ENCODE results near the gene KIF16B.

KIF16B gene

DNA sequence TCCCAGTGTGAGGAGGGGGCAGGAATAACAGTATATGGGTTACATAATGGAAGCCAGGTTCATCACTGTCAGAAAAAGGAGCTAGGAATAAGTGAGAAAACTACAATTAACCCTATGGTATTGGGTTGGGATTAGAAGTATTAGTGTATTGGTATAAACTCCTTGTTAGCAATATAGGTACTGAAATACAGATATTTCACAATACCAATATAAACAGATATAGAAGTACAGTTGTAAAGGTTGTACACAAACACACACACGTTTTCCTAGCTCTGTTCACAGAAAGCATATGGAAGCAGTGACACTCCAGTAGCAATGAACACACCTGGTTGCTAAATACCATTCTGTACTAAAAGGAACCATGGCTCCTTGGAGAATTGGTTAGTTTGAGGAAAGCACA, 148.5 kb downstream of the KIF16B start:
- DNase-seq = no peak

GRCh38 chr20:16423311-16424212, 149.7 kb downstream of the KIF16B start:
- DNase-seq = no peak

DNA sequence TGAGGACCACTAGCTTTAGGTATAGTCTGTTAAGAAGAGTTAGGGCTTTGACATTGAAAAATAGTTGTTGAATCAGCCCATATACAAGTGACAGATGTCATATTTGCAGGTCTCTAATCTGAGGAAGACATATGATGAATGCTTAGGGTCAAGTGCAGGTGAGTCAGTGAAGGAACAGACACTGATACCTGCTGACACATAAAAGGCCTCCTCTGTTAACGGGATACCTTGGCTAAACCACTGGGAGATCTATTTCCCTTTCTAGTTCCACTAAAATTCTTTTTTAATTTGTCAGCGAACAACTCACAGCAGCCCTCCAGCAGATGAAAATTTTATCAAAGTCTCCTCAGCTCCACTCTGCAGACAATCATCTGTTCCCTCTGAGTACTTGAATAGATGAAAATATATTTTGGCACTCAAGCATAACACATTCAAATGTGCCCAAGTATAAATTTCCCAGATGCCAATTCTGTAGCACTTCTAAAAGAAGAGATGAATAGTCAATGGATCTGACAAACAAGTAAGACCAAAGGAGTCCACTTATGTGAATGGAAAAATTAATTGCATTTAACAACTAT, 154.0 kb downstream of the KIF16B start:
- no peak for DNase-seq

GRCh38 chr20:16418616-16419015, 154.6 kb downstream of the KIF16B start:
- no peak for DNase-seq

GRCh38 chr20:16417001-16417400, 156.2 kb downstream of the KIF16B start:
- no peak for DNase-seq

DNA sequence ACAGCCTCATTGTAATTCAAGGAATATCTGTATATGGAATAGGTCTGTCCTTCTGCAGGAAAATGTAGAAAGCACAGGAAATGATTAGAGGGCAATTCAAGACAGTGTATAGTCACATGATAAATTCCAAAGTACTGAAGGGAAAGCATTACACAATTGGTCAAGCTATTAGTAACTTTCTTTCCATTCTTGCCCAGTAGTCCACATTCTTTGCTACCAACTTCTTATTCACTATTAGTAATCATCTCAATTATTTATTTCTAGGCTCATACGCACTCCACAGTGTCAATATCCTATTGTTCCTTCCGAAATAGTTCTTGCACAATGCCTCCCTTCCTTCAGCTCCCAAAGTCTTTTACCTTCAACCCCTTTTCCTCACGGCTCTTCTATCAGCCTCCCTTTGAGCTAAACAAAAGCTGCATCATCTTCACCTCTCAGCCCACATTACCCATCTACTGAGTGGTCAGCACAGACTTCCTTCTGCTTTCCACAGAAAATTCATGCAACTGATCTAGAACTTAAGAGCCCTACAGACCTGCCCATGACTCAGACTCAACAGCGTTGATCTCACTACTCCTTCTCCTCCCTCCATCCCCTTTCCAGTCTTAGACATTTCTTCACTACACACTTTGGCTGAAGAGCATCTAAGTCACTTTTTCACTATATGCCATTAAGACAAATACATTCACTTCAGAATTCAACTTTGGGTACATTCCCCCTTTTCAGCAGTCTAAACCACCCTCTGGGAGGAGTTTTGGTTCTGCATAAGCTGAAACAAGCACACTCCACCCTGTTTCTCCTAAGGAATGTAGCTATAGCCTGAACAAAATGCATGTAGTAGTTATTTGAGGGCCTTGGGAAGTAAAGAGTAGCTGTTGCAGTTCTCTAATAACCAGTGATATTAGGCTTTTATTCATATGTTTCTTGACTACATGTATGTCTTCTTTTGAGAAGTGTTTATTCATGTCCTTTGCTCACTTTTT, 157.9 kb downstream of the KIF16B start:
- DNase-seq = no peak

- no peak for DNase-seq
Measured at GRCh38 chr20:16412906-16413305, 160.3 kb downstream of the KIF16B start.

DNA sequence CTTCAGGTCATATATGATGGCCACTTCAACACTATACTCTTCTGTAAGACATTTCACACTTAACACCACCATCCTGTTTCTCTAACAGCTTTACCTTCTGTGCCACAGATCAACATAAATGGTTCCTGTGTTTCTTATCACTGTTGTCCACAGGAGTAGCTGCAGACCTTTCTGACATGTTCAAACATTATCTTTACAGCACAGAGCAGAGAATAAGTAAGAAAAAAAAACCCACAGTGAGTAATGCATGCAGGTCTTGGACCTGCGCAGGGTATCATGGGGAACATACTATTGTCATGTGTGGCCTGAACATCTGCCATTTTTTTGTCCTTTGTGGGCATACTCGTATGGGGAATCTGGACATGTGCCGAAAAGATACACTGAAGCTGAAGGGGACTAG, 161.9 kb downstream of the KIF16B start:
- no peak for DNase-seq

DNA sequence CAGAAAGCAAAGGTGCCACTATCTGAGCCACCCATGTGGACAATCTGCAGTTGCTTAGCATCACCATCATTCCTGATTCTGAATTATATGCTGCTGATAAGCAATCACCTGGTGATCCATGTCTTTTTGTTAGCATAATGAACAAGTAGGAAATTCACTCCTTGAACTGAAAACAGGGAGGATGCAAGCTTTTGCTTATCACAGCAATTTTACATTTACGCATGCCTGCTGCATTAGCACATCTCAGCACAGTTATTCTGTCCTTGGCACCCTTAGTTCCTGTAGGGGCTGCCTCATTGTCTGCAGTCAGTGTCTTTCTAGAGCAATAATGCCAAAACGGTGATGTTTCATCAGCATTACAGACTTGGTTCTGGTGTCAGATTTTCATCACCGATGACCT, 162.6 kb downstream of the KIF16B start:
- DNase-seq = no peak

DNA sequence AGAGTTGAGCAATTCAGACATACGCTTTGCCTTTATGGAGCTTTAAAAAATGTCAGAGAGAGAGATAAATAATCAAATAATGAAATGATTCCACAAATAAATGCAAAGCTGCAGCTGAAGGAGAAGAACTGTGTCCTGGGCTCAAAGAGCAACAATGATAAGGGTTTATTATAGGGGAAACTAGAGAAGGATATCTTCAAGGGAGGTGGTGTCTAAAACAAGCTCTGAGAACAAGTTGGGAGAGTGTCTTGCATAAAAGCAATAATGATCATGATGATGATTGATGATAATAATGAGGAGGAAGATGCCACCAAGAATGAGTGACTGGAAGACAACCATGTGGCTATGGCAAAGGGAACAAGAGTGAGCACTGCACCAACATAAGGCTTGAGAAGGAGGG, 164.3 kb downstream of the KIF16B start:
- DNase-seq = no peak

DNA sequence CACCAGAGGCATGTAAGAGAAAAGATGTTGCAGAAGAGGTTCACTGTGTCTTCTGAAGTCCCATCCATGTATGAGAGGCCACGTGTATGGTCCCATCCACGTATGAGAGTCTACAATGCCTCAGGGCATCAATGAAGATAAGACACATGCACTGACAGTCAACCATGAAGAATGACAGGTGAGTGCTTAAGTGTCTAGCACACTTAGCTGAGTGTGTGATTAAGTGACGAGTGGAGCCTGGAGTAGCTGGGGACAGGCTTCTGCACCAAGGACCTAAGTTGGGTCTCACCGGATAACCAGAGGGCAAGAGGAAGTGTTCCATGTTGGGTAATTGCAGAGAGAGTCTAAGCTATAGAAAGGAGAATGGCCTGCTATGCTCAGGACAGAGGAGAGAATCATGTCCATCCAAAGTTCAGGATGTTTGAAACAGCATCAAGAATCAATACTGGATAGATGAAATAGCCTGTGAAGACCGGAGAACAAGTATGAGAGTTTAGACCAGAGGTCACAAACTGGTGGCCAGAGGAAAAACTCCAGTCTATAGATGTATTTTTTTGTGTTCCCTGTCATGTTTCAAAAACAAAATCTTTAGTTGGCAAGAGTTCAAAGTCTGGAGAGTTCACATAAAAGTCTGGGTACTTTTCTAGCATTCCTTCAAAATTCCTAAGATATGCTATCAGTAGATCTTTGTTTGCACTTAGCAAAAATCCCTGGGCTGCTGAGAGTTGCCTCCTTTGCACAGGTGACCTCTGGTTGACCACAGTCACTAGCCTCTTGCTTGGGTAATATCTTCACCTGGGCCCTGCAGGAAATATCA, 165.8 kb downstream of the KIF16B start:
- no peak for DNase-seq

- DNase-seq = no peak
Measured at GRCh38 chr20:16405254-16405653, 168.0 kb downstream of the KIF16B start.

DNA sequence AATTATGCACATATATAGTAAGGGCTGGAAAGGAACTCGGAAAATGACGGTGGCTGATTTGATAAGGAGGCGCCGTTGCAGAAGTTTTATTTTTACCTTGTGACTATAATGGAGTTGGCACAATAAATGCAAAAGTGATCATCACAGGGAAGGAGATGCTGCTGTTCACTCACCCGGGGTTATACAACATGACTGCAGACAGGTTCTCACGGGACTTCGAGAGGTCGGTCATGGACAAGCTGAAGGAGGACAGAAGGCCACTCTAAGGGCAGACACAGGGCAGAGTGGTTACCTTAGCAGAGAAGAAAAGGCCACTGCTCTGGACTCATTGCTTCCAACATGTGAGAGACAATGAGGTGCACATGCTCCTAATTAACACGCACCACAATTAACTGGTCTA, 168.6 kb downstream of the KIF16B start:
- DNase-seq = no peak

- no peak for DNase-seq
Measured at GRCh38 chr20:16404171-16404570, 169.1 kb downstream of the KIF16B start.

DNA sequence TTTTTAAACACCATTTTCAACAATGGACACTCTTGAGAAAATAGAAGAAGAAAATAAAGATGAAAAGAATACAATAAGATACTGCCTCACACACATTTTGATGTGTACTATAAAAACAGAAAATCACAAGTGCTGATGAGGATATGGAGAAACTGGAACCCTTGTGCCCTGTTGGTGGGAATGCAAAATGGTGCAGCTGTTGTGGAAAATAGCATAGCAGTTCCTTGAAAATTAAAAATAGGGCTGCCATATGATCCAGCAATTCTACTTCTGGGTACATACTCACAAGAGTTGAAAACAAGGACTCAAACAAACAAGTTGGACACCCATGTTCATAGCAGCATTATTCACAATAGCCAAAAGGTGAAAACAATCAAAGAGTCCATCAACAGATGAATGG, 173.0 kb downstream of the KIF16B start:
- no peak for DNase-seq

GRCh38 chr20:16399801-16400200, 173.4 kb downstream of the KIF16B start:
- DNase-seq = no peak

GRCh38 chr20:16397086-16397485, 176.2 kb downstream of the KIF16B start:
- DNase-seq = no peak

GRCh38 chr20:16395366-16395765, 177.9 kb downstream of the KIF16B start:
- DNase-seq = no peak

GRCh38 chr20:16394784-16395183, 178.5 kb downstream of the KIF16B start:
- DNase-seq = no peak

GRCh38 chr20:16393836-16394235, 179.4 kb downstream of the KIF16B start:
- DNase-seq = no peak

DNA sequence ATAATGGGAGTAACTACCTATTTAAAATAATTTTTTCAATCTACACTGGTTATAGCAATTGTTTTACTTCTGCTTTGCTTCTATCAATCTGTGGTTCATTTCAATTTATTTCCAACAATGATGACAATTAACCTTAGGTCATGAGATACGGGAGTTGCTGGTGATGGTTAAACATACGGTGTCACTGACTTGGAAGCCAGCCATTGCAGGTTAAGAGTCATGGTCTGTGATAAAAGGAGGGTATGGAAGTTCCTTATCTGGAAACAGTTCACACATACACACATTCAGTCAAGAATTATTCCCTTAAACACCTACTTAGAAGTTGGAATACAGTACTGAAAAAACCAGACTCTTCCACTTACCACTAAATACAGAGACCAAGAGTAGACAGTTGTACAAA, 180.0 kb downstream of the KIF16B start:
- DNase-seq = no peak

DNA sequence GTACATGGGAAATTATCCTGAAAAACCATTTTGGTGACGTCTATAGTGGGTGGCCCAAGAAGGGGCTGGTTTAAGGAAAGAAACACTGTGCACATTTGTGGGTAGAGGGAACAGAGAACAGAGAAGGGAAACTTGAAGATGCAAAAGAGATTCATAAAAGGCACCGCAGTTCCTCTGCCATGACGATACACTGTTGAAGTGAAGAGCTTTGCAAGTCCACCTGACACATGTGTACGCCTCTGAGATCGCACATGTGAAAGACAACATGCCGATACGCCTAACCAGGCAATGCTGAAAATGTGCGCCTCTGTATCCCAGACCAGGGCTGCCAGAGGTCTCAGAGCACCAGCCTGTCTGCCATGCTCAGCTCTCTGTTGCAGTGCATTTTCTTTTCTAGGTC, 180.9 kb downstream of the KIF16B start:
- no peak for DNase-seq

DNA sequence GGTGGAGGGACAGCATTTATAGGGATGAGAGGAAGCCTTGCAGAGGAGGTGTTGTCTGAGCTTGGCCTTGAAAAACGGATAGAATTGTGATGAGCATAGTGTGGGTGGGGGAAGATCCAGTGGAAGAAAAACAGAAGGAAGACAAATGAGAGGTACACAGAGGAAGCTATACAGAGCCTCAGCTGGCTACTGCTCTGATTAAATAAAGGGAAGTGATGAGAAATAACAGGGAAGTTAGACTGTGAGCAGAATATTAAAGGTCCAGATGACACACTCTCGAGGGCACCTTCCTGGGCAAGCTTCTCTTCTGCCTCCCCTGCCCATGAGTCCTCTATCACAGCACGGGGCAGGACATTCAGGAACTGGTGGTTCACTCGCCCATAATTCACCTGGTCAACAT, 182.3 kb downstream of the KIF16B start:
- DNase-seq = no peak

Measured in DMS 273 treated with DMSO at 0.1 percent for 48 hours (cell line).